HG03342 (cell line): ENCODE data around the gene CACNA1B.

Source experiments
- ATAC-seq: cut with Tn5 transposase; IDR thresholded peaks from one replicate; pipeline ENCODE4 v1.9.1; 2021; ENCODE audit warnings: mild to moderate bottlenecking, moderate library complexity; ENCODE audit not compliant: unreplicated experiment

The CACNA1B gene

GRCh38 chr9:138049779-138050471, 172.3 kb downstream of the CACNA1B start:
- no peak for ATAC-seq

DNA sequence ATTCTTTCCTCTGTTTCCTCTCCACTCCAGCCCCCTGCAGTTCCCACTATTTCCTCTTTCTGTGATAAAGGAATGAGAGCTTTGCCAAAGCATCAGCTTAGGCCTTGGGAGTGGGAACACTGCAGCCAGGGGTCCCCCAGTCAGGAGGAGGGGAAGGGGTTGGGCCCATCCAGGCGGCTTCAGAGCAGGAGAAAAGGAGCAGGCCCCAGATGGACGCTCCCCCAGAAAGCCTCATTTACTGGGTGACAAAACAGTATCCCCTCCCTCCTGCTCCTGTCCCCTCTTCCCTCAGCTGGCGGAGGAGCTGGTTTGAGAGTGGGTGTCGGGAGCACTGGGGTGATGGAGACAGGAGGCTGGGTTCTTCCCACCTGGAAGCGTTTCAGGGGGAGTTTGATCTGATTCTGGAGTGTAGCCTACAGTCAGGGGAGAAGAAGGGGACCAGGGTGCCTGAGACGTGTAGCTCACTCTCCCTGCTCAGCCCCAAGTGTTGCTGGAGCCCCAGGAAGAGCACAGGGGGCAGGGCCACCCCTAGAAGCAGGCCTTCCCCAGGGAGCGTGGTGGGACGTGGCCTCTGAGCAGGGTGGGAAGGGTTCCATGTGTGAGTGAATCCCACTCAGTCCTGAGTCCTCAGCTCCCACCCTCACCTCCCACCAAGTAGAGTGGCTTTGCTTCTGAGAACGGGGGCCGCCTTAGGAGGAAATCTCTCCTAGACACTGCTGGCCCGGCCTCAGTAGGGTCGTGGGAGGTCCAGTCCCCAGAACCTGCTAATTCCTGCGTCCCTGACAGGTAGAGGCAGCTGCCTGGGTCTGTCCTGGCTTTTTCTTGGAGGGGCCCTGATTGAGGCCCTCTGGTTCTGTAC, 173.1 kb downstream of the CACNA1B start:
- ATAC-seq: no peak

- no peak for ATAC-seq
Observed at GRCh38 chr9:138051586-138052321, 174.2 kb downstream of the CACNA1B start.

DNA sequence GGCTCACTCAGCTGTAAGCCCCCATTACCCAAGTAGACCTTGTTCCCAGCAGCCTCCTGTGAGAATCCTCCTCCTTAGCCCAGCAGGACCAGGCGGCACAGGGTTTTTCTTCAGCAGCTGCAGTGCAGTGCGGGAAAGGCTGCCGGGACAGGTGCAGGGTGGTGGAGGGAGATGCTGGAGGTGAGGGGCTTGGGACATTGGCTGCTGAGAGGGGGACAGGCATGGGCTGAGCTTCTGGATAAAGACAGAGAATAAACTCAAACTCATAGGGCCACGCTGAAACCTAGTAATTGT, 174.7 kb downstream of the CACNA1B start:
- no peak for ATAC-seq

DNA sequence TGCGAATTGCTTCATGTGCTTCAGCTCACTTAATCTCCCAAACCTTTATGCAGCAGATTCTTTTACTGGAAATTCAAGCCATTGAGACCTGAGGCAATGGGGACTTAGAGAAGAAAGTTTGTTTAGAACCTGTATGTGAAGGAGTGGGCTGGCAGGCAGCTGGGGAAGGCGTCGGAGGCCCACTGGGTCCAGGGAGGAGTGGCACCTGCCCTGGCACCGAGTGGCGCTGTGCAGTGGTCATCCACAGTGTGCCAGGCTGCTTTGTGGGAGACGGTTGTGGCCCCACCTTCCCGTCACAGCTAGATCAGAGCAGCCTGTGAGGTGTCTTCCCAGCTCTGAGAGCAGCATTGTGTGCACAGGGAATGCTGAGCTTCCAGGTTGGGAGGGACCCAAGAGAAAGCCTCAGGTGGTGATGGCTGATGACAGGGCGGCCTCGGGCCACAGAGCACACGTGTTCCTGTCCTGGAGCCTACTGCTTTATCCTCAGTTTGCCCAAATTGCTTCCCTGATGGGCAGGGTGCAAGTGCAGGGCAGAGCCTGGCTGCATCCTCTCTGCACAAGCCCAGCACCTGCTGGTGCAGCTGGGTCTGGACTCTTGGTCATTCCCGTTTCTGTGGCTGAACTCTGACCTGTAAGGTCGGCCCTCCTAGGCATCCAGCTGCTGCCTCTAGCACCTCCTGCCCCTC, 175.2 kb downstream of the CACNA1B start:
- ATAC-seq: no peak

DNA sequence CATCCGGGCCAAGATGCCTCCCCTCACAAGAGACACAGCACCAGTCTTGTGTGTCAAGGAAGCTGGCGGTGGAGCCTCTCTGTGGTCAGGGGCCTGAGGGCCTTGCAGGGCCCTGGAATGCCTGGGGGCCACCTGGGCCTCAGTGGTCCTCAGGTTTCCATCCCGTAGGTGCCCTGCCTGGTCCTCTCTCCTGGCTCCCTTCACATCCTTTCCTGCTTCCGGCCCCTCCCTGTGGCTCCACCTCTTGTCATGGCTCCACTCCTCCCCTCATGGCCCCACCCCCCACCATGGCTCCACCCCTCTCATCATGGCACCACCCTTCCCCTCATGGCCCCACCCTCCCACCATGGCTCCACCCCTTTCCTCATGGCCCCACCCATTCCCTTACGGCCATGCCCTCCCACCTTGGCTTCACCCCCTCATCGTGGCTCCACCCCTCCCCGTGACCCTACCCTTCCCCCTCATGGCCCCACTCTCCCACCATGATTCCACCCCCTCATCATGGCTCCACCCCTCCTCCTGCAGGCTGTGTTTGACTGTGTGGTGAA, 175.8 kb downstream of the CACNA1B start:
- no peak for ATAC-seq

DNA sequence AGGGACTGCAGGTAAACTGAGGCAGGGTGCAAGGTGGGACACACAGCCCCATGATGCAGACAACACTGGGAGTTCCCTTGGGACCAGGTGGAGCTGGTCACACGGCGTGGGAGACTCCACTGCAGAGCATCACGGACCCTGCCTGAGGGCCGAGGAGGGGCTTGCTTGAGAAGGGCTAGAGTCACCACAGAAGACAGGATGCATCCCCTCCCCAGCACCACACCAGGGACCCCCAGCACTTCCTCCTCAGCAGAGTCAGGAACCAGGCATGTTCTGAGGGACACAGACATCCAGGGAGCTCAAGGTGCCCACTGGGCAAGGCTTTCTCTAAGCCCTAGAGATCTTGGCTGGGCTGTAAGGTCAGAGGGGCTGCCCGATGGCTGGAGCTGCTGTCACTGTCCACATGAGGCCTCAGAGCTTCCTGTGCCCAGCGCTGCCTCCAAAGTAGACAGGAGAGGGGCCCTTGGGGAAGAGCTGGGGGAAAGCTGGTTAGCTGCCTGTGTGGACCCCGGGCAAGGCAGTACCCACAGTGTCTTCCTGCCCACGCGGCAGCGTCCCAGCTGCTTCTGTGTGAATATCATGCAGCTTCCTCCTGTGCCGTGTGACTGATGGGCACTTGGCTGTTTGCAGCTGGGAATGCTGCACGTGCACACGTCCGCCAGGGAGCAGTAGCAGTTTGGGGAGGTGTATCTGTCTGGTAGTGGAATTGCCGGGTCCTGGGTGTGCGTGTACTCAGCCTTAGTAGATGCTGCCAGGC, 176.6 kb downstream of the CACNA1B start:
- no peak for ATAC-seq

GRCh38 chr9:138057726-138058125, 180.1 kb downstream of the CACNA1B start:
- no peak for ATAC-seq

DNA sequence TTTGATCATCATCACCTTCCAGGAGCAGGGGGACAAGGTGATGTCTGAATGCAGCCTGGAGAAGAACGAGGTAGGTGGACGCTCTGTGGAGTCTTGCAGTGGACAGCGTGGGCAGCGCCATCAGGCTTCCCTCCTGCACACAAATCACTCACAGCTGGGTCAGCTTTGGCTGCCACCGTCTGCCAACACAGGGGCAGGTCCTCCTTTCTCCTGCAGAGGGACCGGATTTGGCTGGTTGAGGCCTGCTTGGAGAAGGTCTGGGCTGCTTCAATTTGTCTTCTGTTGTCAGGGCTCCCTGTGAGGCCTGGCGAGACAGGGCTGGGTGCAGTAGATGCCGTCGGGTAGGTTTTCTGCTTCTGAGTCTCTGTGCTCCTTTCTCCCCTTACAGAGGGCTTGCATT, 180.6 kb downstream of the CACNA1B start:
- ATAC-seq: no peak

GRCh38 chr9:138059196-138059595, 181.6 kb downstream of the CACNA1B start:
- ATAC-seq: no peak

DNA sequence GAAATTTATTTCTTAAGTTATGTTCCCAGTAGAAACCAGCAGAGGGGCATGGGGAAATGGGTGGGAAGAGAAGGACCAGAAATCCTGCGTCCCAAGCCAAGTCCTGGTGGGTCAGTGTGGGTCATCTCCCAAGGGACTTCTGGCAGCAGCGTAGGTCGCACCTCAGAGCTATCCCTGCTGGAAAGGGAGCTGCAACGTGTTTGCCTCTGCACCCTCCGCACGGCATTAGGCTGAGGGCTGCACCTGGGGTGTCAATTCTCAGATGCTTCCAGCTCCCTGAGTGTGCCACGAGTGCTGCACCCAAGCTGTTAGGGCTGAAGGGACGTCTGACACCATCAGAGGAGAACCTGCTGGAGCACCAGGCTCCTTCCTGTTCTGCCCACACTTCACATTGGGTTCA, 182.8 kb downstream of the CACNA1B start:
- no peak for ATAC-seq

GRCh38 chr9:138060881-138061280, 183.3 kb downstream of the CACNA1B start:
- ATAC-seq: no peak

DNA sequence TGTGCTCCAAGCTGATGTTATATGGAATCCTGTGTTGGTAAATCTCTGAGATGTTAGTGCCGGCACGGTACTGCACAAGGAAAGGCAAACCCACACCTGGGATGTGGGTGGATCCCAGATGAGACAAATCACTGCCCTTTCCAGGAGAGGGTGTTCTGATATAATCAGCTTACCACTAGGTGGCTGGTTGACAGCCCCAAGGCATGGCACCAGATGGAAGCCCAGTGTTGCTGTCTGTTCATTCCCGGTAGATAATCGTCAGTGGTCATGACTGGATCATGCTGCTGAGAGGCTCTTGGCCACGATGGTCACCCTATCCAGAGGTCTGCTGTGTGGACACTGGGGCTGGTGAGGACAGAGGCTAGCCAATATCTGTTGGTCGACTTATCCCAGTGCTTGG, 184.0 kb downstream of the CACNA1B start:
- ATAC-seq: no peak

DNA sequence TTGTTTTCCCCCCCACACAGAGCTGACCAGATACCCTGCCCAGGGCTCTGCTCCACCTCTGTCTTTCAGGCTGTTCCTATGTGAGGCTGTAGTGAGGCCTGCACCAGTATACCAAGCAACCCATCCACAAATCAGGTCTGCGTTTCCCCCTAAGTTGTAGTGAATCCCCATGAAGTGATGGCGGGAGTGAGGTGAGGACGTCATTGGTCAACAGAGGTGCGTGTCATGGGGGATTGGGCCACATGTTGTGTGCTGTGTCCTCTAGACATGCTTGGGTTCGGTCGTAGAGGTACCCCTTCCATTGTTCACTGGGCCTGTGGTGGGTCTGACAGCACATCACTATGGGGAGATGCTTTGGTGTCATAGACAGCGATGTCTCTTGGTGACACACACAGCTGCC, 184.6 kb downstream of the CACNA1B start:
- ATAC-seq: no peak

DNA sequence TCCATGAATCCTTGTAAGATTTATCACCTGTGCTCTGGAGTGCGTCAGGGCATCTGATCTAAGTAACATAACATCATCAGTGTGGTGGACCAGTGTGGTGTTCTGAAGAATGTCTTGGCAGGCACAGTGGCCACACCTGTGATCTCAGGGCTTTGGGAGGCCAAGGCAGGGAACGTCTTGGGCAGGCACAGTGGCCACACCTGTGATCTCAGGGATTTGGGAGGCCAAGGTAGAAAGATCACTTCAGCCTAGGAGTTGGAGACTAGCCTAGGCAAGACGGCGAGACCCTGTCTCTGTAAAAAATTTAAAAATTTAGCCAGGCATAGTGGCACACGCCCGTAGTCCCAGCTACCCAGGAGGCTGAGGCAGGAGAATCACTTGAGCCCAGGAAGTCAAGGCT, 185.5 kb downstream of the CACNA1B start:
- ATAC-seq: no peak

GRCh38 chr9:138063785-138064184, 186.2 kb downstream of the CACNA1B start:
- no peak for ATAC-seq

DNA sequence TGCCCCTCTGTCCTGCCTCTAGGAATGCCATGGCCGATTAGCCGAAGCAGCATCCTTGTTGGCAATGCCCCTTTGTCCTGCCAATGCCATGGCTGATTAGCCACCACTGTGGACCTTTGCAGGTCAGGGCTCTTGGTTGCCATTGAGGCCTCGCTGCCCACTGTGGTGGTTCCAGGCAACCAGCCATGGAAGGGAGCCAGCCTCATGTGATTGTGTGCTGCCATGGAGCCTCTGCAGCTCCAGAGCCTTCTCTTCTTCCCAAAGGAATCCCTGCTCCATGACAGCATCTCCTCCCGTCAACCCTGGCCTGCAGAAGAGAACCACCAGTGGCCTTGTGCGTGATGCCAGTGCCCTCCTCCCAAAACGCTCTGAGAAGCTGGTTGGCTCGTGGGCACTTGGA, 187.0 kb downstream of the CACNA1B start:
- no peak for ATAC-seq

DNA sequence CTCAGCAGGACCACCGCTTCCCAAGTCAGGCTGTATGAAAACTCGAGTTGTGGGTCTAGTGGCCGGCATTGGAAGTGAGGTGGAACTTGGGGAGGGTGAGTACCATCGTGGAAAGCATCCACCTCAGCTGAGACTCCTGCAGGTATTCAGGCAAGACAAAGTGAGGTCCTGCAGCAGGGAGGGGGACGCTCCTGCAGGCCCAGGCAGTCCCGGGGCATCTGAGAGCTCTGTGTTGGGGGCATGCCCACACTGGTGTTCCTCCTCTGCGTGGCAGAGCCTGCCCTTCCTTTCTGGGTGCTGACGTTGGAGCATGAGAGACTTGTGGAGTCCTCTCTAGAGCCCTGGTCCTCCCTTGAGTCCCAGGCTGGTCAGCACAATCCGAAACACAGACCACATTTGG, 187.7 kb downstream of the CACNA1B start:
- ATAC-seq: no peak

GRCh38 chr9:138066049-138066448, 188.5 kb downstream of the CACNA1B start:
- no peak for ATAC-seq

GRCh38 chr9:138067613-138068367, 190.2 kb downstream of the CACNA1B start:
- ATAC-seq: no peak
